ENCODE data around the gene CRTAP. TPM values are rescaled to one million over a fixed set of nuclear protein-coding genes. Genes with fewer than 3 reads are reported as not detected.
A peak's percentile ranks its signal among the peaks of the same experiment; 100 is the strongest.

CRTAP gene
- total RNA-seq, 1 experiment from 2014 or later = 99.3 TPM

DNA sequence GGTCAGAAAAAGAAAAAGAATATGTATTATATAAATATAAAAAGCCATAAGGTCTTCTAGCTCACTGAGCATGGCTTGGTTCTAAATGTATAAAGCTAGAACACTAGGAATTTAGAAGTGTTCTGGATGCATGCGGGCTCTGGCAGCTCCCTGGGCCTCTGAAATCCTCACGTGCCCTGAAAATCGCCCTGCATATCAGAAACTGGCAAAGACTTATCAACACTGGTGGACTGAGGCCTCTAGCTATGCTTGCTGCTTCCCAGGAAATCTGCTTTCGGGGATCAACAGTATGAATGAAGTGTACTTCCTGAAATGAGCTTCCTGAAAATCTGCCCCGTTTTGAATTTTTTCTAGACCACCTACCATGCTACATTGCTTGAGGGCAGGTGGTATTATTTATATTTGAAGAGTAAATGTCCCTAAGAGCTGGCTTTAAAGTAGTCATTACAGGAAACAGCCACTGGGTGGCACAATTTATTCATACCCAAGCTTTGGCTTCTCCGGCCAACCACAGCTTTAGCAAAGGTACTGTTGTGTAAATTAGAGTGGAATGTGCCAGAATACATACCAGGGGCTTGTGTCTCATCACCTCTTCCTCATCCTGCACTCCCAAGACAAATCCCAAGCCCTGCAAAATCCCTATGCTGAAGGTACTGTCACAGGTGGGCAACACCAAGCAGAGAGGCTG lies 17.7 kb downstream of the CRTAP start:
- in situ Hi-C loops (cut with HindIII; ENCODE audit: low pct_unique_long_range_greater_than_20kb, low sequenced_read_pairs) = no loop called here
- ATAC-seq = peak; percentile 87
- no TSS peak for BruUV-seq (replicated peaks)

DNA sequence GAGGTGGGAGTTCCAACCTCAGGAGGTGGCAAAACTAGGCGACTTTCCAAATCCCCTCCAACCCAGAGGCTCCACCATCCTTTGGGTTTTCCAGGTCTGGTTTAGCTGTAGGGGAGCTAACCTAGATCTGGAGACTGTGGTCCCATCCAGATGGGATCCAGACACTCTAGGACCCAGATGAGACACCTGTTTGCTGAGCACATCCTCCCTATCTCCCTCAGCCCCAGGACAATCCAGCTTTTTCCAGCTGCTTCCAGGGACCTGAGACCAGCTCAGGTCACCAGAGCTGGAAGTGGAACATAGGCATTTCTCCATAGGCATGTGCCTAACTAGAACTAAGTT lies 18.2 kb downstream of the CRTAP start:
- CTCF ChIA-PET = interaction anchor here (0.5 to 3.0 kb wide), 7 partner anchors 15 to 243 kb away, joined by 3 to 47 read pairs (median 3); partner anchors contain the start of gene FBXL2
- no peak overlapping the region for H3K4me3 ChIP-seq (ENCODE audit: low read depth in 2 of 2, low read length in 2 of 2)
- intact Hi-C loops (cut with micrococcal nuclease; ENCODE audit: unreplicated experiment) = no loop called here
- ATAC-seq = peak; percentile 20; the same call in 1 of the 2 replicates
- DNase-seq (ENCODE audit: low read depth, low spot score) = no peak
- TF ChIP-seq, protein P1, sequence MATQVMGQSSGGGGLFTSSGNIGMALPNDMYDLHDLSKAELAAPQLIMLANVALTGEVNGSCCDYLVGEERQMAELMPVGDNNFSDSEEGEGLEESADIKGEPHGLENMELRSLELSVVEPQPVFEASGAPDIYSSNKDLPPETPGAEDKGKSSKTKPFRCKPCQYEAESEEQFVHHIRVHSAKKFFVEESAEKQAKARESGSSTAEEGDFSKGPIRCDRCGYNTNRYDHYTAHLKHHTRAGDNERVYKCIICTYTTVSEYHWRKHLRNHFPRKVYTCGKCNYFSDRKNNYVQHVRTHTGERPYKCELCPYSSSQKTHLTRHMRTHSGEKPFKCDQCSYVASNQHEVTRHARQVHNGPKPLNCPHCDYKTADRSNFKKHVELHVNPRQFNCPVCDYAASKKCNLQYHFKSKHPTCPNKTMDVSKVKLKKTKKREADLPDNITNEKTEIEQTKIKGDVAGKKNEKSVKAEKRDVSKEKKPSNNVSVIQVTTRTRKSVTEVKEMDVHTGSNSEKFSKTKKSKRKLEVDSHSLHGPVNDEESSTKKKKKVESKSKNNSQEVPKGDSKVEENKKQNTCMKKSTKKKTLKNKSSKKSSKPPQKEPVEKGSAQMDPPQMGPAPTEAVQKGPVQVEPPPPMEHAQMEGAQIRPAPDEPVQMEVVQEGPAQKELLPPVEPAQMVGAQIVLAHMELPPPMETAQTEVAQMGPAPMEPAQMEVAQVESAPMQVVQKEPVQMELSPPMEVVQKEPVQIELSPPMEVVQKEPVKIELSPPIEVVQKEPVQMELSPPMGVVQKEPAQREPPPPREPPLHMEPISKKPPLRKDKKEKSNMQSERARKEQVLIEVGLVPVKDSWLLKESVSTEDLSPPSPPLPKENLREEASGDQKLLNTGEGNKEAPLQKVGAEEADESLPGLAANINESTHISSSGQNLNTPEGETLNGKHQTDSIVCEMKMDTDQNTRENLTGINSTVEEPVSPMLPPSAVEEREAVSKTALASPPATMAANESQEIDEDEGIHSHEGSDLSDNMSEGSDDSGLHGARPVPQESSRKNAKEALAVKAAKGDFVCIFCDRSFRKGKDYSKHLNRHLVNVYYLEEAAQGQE (IDR thresholded peaks at IDR 0.05; ENCODE audit: insufficient read depth in 1 of 2, low read depth in 2 of 2, low read length in 1 of 2) = no peak
- TF ChIP-seq POLR2AphosphoS5 (IDR thresholded peaks at IDR 0.05; ENCODE audit: low read depth, low read length) (no peak), SIN3A (IDR thresholded peaks at IDR 0.05; ENCODE audit: borderline replicate concordance, insufficient read depth, low read depth, low read length) (no peak)
- TF ChIP-seq, protein P2, sequence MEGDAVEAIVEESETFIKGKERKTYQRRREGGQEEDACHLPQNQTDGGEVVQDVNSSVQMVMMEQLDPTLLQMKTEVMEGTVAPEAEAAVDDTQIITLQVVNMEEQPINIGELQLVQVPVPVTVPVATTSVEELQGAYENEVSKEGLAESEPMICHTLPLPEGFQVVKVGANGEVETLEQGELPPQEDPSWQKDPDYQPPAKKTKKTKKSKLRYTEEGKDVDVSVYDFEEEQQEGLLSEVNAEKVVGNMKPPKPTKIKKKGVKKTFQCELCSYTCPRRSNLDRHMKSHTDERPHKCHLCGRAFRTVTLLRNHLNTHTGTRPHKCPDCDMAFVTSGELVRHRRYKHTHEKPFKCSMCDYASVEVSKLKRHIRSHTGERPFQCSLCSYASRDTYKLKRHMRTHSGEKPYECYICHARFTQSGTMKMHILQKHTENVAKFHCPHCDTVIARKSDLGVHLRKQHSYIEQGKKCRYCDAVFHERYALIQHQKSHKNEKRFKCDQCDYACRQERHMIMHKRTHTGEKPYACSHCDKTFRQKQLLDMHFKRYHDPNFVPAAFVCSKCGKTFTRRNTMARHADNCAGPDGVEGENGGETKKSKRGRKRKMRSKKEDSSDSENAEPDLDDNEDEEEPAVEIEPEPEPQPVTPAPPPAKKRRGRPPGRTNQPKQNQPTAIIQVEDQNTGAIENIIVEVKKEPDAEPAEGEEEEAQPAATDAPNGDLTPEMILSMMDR (IDR thresholded peaks at IDR 0.05) = 0 out of 2 replicates have a peak, but pooled peaks have one; percentile 18
- in situ Hi-C loops (cut with HindIII; ENCODE audit: low pct_unique_long_range_greater_than_20kb, low sequenced_read_pairs) = no loop called here
- no peaks in the 10 kb centered on the region for H3K4me1 ChIP-seq (ENCODE audit: control insufficient read depth, insufficient read depth, low read length)
- peaks cover 2% of the 10 kb centered on the region; the same call in 1 of the 2 replicates for H3K36me3 ChIP-seq (ENCODE audit: control insufficient read depth, insufficient read depth, low read length)
- H3K9me3 ChIP-seq (ENCODE audit: control insufficient read depth, insufficient read depth, low read depth, low read length) = no peaks in the 10 kb centered on the region
- H3K27me3 ChIP-seq (ENCODE audit: control insufficient read depth, insufficient read depth, low read length) = no peaks in the 10 kb centered on the region
- BruUV-seq (replicated peaks) = no TSS peak
- POLR2A ChIA-PET = no interaction called here
- no peak overlapping the region for H3K27ac ChIP-seq (ENCODE audit: low read length)

More for the DNA sequence above, 17.7 kb downstream of the CRTAP start:
- Histone ChIP-seq H3K4me3 (ENCODE audit: low read depth in 2 of 2, low read length in 2 of 2) (no peak overlapping the region), H3K4me1 (ENCODE audit: control insufficient read depth, insufficient read depth, low read length) (no peaks in the 10 kb centered on the region), H3K36me3 (ENCODE audit: control insufficient read depth, insufficient read depth, low read length) (peaks cover 2% of the 10 kb centered on the region; the same call in 1 of the 2 replicates), H3K27me3 (ENCODE audit: control insufficient read depth, insufficient read depth, low read length) (no peaks in the 10 kb centered on the region), H3K9me3 (ENCODE audit: control insufficient read depth, insufficient read depth, low read depth, low read length) (no peaks in the 10 kb centered on the region), H3K27ac (ENCODE audit: low read length) (no peak overlapping the region)
- DNase-seq (ENCODE audit: low read depth, low spot score) = no peak
- ChIA-PET CTCF (interaction anchor here (0.5 to 3.0 kb wide), 9 partner anchors 9 to 244 kb away, joined by 3 to 47 read pairs (median 3); partner anchors contain the start of gene FBXL2), POLR2A (no interaction called here)
- intact Hi-C loops (cut with micrococcal nuclease; ENCODE audit: unreplicated experiment) = loop anchor here (1.0 kb wide), 1 partner anchor 242 kb away; no protein-coding TSS in a partner anchor
- TF ChIP-seq, protein P2 (IDR thresholded peaks at IDR 0.05) = peak; percentile 77
- TF ChIP-seq, protein P1 (IDR thresholded peaks at IDR 0.05; ENCODE audit: insufficient read depth in 1 of 2, low read depth in 2 of 2, low read length in 1 of 2) = no peak
